HepG2 (cell line): ENCODE measurements around the gene TTLL11. TPM values are rescaled to one million over a fixed set of nuclear protein-coding genes. Genes with fewer than 3 reads are reported as not detected.

ENCODE experiments used
- ATAC-seq: fragments of 200-7000 bp; cut with Tn5 transposase; 3 replicates; pipeline ENCODE4 v1.9.1; 2020; ENCODE audit warnings: mild to moderate bottlenecking, moderate library complexity
- BruUV-seq: library from RNA; stranded (reverse); fragments of 400-500 nt; replicated peaks from 2 replicates; lab custom pipeline; 2021; lab: Mats Ljungman, UMichigan
- CTCF ChIA-PET: fragments of 300-600 bp; formaldehyde crosslinking; extraction: SDS; loops from one replicate; lab custom pipeline; 2021; ENCODE audit warnings: low total read pairs, inconsistent platforms, low intra/inter-chr PET ratio; lab: Yijun Ruan, JAX
- POLR2A ChIA-PET: fragments of 350-600 bp; sonication (Branson Sonifier 250); formaldehyde crosslinking; loops from one replicate; lab custom pipeline; 2020; ENCODE audit warnings: antibody characterized with exemption, inconsistent platforms; lab: Yijun Ruan, JAX
- DNase-seq: peaks from one replicate; pipeline ENCODE4 v3.0.0-alpha.2; 2015; ENCODE audit warnings: low spot score
- FAIRE-seq: peaks from 3 replicates; lab custom pipeline; 2011; peaks lifted over from hg19 to GRCh38; lab: Jason Lieb, UNC
- H2AFZ ChIP-seq: one replicate; pipeline ENCODE4 v1.6.1; 2011; ENCODE audit warnings: low read length, inconsistent platforms
- H3K27ac ChIP-seq: fragments of 300-600 bp; 3 replicates; pipeline ENCODE4 v1.8.0; 2011; ENCODE audit warnings: mixed run types, mild to moderate bottlenecking, mixed read lengths, low read length, inconsistent platforms; ENCODE audit not compliant: insufficient read depth; ENCODE audit errors: extremely low read length
- H3K27me3 ChIP-seq, 2 experiments: fragments of 200-600 bp in 1 of 2; 2 replicates in 1 of 2; 3 replicates in 1 of 2; pipeline versions ENCODE4 v1.6.0 to v1.8.0; 2011; ENCODE audit warnings: low read length in 2 of 2, mild to moderate bottlenecking in 2 of 2, moderate library complexity in 2 of 2, inconsistent platforms in 1 of 2; ENCODE audit not compliant: insufficient read depth in 2 of 2, control insufficient read depth in 1 of 2
- H3K36me3 ChIP-seq, 2 experiments: fragments of 200-600 bp in 1 of 2; replicated peaks in 1 of 2; 2 replicates in 1 of 2; 3 replicates in 1 of 2; pipeline versions ENCODE4 v1.5.1 to v1.8.0; 2011; ENCODE audit warnings: low read length in 2 of 2, inconsistent platforms in 1 of 2; ENCODE audit not compliant: insufficient read depth in 2 of 2, control insufficient read depth in 1 of 2
- H3K4me1 ChIP-seq: 2 replicates; pipeline ENCODE4 v1.5.1; 2012; ENCODE audit warnings: low read length, inconsistent platforms; ENCODE audit not compliant: insufficient read depth
- H3K4me2 ChIP-seq: 2 replicates; pipeline ENCODE4 v1.6.0; 2011; ENCODE audit warnings: low read depth, low read length, inconsistent platforms
- H3K4me3 ChIP-seq, 3 experiments: fragments of 200-600 bp in 1 of 3; sonication (generic), shearing (Covaris generic) in 1 of 3; replicated peaks in 1 of 3; 2 replicates each; pipeline ENCODE4 v1.5.1; 2011 to 2016; ENCODE audit warnings: low read length in 3 of 3, inconsistent platforms in 2 of 3, low read depth in 2 of 3, mild to moderate bottlenecking in 2 of 3, control low read depth in 1 of 3, mixed read lengths in 1 of 3; ENCODE audit not compliant: insufficient read depth in 1 of 3
- H3K79me2 ChIP-seq: one replicate; pipeline ENCODE4 v1.6.1; 2011; ENCODE audit warnings: low read length, inconsistent platforms; ENCODE audit not compliant: insufficient read depth
- H3K9ac ChIP-seq: 2 replicates; pipeline ENCODE4 v1.6.0; 2011; ENCODE audit warnings: mild to moderate bottlenecking, low read depth, low read length, inconsistent platforms; ENCODE audit not compliant: insufficient read depth
- H3K9me3 ChIP-seq: 2 replicates; pipeline ENCODE4 v1.5.1; 2012; ENCODE audit warnings: mild to moderate bottlenecking, low read length
- H4K20me1 ChIP-seq: 2 replicates; pipeline ENCODE4 v1.6.0; 2011; ENCODE audit warnings: inconsistent platforms, mild to moderate bottlenecking, low read length, moderate library complexity; ENCODE audit not compliant: insufficient read depth
- FOXA3 ChIP-seq: IDR thresholded peaks from 2 replicates; pipeline ENCODE4 v1.6.1; 2016; ENCODE audit warnings: missing genetic modification reagents, missing compliant biosample characterization
- HOXA3 ChIP-seq: sonication (generic); formaldehyde crosslinking; IDR thresholded peaks from 2 replicates; pipeline ENCODE4 v1.5.0; 2020; ENCODE audit warnings: missing genetic modification reagents
- NR2C2 ChIP-seq: sonication (generic); formaldehyde crosslinking; IDR thresholded peaks from 2 replicates; pipeline ENCODE4 v1.4.0; 2020; ENCODE audit warnings: missing genetic modification reagents, mild to moderate bottlenecking, moderate library complexity, borderline replicate concordance
- PHF21A ChIP-seq: sonication (generic); formaldehyde crosslinking; IDR thresholded peaks from 2 replicates; pipeline ENCODE4 v1.5.0; 2020; ENCODE audit warnings: mild to moderate bottlenecking, missing genetic modification reagents
- RARA ChIP-seq: IDR thresholded peaks from 2 replicates; pipeline ENCODE4 v1.6.1; 2016; ENCODE audit warnings: missing genetic modification reagents, missing compliant biosample characterization
- ZFX ChIP-seq: sonication (generic); formaldehyde crosslinking; IDR thresholded peaks from 2 replicates; pipeline ENCODE4 v1.4.0; 2020; ENCODE audit warnings: mild to moderate bottlenecking, low read depth, missing genetic modification reagents, moderate library complexity
- ZNF10 ChIP-seq: sonication (generic); formaldehyde crosslinking; IDR thresholded peaks from 2 replicates; pipeline ENCODE4 v1.4.0; 2020; ENCODE audit warnings: mild to moderate bottlenecking, low read depth, missing genetic modification reagents, borderline replicate concordance
- ZNF780A ChIP-seq: sonication (generic); formaldehyde crosslinking; IDR thresholded peaks from 2 replicates; pipeline ENCODE4 v1.8.0; 2022; ENCODE audit warnings: mild to moderate bottlenecking, missing genetic modification reagents, moderate library complexity
- WGBS: methylation state at CpG from one replicate; pipeline ENCODE4 v1.1.6; 2017; ENCODE audit warnings: low lambda C conversion rate; 5-methylcytosine and 5-hydroxymethylcytosine counted together
- in situ Hi-C: cut with HindIII; loops from 2 replicates; pipeline ENCODE4 v1.10.0; 2017; ENCODE audit warnings: low pct_unique_long_range_greater_than_20kb; ENCODE audit not compliant: extremely low pct_ligation_motif_present
- intact Hi-C: fragments of 100-400 bp; cut with micrococcal nuclease; formaldehyde crosslinking; loops from one replicate; pipeline ENCODE4 v1.10.0; 2022; ENCODE audit not compliant: unreplicated experiment
- polyA plus RNA-seq, 8 experiments: library from polyadenylated mRNA; depleted of rRNA in 3 of 8; stranded (reverse) in 7 of 8; unstranded in 1 of 8; fragments of >200 nt; fragmentation: Illumina TruSeq in 4 of 8; extraction: Trizol in 4 of 8; gene quantifications; 2 replicates each; pipeline versions ENCODE4 v1.2.1 to v1.2.3, GENCODE V29; 2011 to 2016; ENCODE audit warnings: low read depth in 4 of 8, missing spikeins in 1 of 8, mixed read lengths in 1 of 8; ENCODE audit not compliant: insufficient read depth in 1 of 8
- total RNA-seq, 5 experiments: library from RNA; depleted of rRNA; stranded (reverse); fragments of >200 nt; fragmentation: Illumina TruSeq; extraction: Trizol; gene quantifications; 2 replicates each; pipeline ENCODE4 v1.2.3, GENCODE V29; 2016; ENCODE audit warnings: low read depth in 1 of 5
- TF ChIP-seq, protein P1 (sequence below): sonication (generic); formaldehyde crosslinking; IDR thresholded peaks from 2 replicates; pipeline ENCODE4 v1.5.0; 2020; ENCODE audit warnings: mild to moderate bottlenecking, missing genetic modification reagents, borderline replicate concordance
- TF ChIP-seq, protein P2 (sequence below): sonication (generic); formaldehyde crosslinking; IDR thresholded peaks from 2 replicates; pipeline ENCODE4 v1.4.0; 2020; ENCODE audit warnings: missing genetic modification reagents
- TF ChIP-seq, protein P3 (sequence below): sonication (generic); formaldehyde crosslinking; IDR thresholded peaks from 2 replicates; pipeline ENCODE4 v1.5.1; 2020; ENCODE audit warnings: mild to moderate bottlenecking, missing genetic modification reagents, moderate library complexity

TTLL11 gene
- total and polyA plus RNA-seq, 2 of the 13 experiments (the other 11 are each of a cell fraction or from before 2014, with no cell fraction given) = 4.5 to 5.2 TPM

DNA sequence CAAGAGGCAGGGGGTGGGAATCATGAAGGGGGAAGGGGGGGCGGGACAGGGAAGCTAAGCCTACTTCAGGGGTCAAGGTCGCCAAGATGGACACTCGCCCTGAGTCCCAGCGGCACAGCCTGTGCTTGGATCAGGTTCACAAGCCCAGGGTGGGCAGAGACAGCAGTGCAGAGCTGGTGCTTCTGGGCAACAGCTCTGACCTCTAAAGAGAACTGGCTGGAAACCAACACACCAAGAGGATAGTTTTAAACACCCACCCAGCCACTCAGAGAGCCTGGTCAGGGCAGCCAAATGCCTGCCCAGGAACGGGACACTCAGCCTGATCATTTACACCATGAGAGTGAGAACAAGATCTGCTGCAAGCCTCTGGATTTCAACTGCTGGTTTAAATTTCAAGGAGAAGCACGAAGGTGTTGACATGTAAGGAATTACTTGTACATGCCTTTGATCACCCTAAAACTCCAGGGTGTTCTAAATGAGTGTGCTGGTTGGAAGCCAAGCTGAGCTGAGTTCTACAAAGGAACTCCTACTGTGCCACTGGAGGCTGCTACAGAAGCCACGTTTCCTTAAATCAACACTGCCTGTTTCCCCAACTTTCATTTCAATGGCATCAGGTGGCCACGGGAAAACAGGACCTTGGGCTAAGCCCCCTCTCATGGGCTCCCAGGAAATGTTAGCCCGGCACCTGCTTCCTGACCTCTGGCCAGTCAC, 91.5 kb downstream of the TTLL11 start:
- FAIRE-seq (no peak), DNase-seq (no peak), ATAC-seq (peak; percentile 72)
- Histone ChIP-seq H2AFZ (peak overlapping the region; percentile 11), H4K20me1 (no peaks in the 10 kb centered on the region), H3K4me1 (peaks cover 33% of the 10 kb centered on the region), H3K36me3 (no peaks in the 10 kb centered on the region), H3K27ac (peak overlapping the region; percentile 67), H3K79me2 (no peaks in the 10 kb centered on the region), H3K4me2 (peak overlapping the region; percentile 72), H3K4me3 (peak overlapping the region in 2 of 3 experiments; percentile 26 to 55; a peak in 2 of 6 replicates), H3K9me3 (no peaks in the 10 kb centered on the region), H3K27me3 (no peaks in the 10 kb centered on the region), H3K9ac (peak overlapping the region; percentile 44; the same call in 1 of the 2 replicates)
- intact Hi-C loops = no loop called here
- in situ Hi-C loops = no loop called here
- ChIA-PET POLR2A (interaction anchor here (0.7 kb wide), 1 partner anchor 26 kb away, joined by 3 read pairs; no protein-coding TSS in a partner anchor), CTCF (no interaction called here)
- no TSS peak for BruUV-seq
- 10% methylated on average over 8 of the region's 9 CpGs for WGBS
- TF ChIP-seq PHF21A (CRISPR knock-in tag) (no peak), ZNF780A (CRISPR knock-in tag) (no peak), HOXA3 (CRISPR knock-in tag) (peak; percentile 42; the same call in 1 of the 2 replicates), ZFX (CRISPR knock-in tag) (0 out of 2 replicates have a peak, but pooled peaks have one; percentile 19), RARA (CRISPR knock-in tag) (0 out of 2 replicates have a peak, but pooled peaks have one; percentile 18), FOXA3 (CRISPR knock-in tag) (0 out of 2 replicates have a peak, but pooled peaks have one; percentile 15), NR2C2 (CRISPR knock-in tag) (peak; percentile 48; the same call in 1 of the 2 replicates), ZNF10 (CRISPR knock-in tag) (no peak)
- TF ChIP-seq, protein P1, sequence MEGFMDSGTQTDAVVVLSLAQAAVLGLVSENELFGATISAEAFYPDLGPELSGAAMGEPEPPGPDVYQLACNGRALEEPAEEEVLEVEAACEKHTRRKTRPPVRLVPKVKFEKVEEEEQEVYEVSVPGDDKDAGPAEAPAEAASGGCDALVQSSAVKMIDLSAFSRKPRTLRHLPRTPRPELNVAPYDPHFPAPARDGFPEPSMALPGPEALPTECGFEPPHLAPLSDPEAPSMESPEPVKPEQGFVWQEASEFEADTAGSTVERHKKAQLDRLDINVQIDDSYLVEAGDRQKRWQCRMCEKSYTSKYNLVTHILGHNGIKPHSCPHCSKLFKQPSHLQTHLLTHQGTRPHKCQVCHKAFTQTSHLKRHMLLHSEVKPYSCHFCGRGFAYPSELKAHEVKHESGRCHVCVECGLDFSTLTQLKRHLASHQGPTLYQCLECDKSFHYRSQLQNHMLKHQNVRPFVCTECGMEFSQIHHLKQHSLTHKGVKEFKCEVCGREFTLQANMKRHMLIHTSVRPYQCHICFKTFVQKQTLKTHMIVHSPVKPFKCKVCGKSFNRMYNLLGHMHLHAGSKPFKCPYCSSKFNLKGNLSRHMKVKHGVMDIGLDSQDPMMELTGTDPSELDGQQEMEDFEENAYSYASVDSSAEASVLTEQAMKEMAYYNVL = no peak
- TF ChIP-seq, protein P2, sequence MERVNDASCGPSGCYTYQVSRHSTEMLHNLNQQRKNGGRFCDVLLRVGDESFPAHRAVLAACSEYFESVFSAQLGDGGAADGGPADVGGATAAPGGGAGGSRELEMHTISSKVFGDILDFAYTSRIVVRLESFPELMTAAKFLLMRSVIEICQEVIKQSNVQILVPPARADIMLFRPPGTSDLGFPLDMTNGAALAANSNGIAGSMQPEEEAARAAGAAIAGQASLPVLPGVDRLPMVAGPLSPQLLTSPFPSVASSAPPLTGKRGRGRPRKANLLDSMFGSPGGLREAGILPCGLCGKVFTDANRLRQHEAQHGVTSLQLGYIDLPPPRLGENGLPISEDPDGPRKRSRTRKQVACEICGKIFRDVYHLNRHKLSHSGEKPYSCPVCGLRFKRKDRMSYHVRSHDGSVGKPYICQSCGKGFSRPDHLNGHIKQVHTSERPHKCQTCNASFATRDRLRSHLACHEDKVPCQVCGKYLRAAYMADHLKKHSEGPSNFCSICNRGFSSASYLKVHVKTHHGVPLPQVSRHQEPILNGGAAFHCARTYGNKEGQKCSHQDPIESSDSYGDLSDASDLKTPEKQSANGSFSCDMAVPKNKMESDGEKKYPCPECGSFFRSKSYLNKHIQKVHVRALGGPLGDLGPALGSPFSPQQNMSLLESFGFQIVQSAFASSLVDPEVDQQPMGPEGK (CRISPR knock-in tag) = peak; percentile 56
- TF ChIP-seq, protein P3, sequence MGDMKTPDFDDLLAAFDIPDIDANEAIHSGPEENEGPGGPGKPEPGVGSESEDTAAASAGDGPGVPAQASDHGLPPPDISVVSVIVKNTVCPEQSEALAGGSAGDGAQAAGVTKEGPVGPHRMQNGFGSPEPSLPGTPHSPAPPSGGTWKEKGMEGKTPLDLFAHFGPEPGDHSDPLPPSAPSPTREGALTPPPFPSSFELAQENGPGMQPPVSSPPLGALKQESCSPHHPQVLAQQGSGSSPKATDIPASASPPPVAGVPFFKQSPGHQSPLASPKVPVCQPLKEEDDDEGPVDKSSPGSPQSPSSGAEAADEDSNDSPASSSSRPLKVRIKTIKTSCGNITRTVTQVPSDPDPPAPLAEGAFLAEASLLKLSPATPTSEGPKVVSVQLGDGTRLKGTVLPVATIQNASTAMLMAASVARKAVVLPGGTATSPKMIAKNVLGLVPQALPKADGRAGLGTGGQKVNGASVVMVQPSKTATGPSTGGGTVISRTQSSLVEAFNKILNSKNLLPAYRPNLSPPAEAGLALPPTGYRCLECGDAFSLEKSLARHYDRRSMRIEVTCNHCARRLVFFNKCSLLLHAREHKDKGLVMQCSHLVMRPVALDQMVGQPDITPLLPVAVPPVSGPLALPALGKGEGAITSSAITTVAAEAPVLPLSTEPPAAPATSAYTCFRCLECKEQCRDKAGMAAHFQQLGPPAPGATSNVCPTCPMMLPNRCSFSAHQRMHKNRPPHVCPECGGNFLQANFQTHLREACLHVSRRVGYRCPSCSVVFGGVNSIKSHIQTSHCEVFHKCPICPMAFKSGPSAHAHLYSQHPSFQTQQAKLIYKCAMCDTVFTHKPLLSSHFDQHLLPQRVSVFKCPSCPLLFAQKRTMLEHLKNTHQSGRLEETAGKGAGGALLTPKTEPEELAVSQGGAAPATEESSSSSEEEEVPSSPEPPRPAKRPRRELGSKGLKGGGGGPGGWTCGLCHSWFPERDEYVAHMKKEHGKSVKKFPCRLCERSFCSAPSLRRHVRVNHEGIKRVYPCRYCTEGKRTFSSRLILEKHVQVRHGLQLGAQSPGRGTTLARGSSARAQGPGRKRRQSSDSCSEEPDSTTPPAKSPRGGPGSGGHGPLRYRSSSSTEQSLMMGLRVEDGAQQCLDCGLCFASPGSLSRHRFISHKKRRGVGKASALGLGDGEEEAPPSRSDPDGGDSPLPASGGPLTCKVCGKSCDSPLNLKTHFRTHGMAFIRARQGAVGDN (CRISPR knock-in tag) = peak; percentile 39
